ENCODE measurements around the gene TTC39B. TPM values are rescaled to one million over a fixed set of nuclear protein-coding genes. Genes with fewer than 3 reads are reported as not detected.
A peak's percentile ranks its signal among the peaks of the same experiment; 100 is the strongest.
"Not testable (repeated sequence)": the region's sequence is repeated elsewhere in the genome, so short reads cannot be mapped to it uniquely, and the experiment has no call there.

Gene TTC39B
- 1 to 10 TPM in 5 of 6 donors, under 1 TPM in 1; 0.19 to 6.7 (median 3.2) TPM for polyA plus RNA-seq (ENCODE audit: low read depth in 6 of 6)

DNA sequence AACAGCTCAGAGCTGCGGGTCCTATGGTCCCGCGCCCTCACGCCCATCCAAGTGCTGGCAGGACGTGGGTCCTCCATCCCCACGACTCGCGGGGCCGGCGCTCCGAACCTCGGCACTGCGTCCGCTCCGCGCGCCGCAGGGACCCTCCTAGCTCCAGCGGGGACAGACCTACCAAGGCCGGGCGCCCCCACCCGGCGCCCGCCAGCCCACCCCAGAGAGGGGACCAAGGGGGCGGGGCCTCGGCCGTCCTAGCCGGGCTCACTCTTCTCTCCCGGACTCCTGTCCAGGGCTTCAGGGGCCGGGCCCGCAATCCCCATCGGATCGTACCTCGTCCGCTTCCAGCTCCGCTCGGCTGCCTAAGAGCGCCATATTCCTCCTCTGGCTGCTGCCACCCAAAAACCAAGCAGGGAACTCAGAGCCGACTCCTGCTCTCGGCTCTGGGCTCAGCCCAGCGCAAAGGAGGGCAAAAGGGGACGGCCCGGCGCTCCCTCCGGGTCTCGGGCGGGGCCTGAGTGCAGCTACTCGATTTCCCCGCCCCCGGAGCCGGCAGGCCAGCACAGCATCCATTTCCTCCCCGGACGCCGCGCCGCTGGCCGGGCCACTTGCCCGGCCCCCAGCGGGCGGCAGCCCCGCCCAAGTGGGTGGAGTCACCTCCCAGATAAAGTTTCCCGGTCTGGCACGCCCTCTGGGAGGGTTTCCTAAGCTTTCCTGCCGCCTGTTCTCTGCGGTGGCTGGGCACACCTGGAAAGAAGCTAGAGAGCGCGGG, at the start of gene TTC39B:
Gene TTC39B, minus strand, starts transcription at position 460 of the 766 bp plus-strand sequence. Its CDS starts 91 bp downstream, at position 369.
- Mint-ChIP-seq H3K36me3 (no peaks in the 10 kb centered on the region), H3K27ac (peak within 1 kb of the TSS; percentile 82 to 97 (median 86))
- DNase-seq: peak; percentile 60

DNA sequence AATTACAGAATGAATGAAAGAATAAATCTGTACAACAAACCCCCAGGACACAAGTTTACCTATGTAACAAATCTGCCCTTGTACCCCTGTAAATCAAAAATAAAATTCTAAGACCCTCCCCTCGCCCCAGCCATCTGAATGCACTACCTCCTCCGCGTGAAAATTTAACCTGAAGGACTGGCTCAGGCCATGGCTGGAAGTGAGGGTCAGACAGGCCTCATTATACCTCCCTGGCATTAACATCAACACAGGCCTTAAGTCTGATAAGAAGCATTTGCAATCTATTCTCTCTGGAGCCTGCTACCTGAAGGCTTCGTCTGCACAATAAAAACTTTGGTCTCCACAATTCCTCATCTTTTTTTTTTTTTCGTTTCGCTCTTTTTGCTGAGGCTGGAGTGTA, 48.7 kb upstream of the TTC39B start:
- no peak overlapping the region for H3K4me3 Mint-ChIP-seq
- no peaks in the 10 kb centered on the region for H3K9me3 Mint-ChIP-seq
- H3K27ac Mint-ChIP-seq: no peak overlapping the region
- ATAC-seq (ENCODE audit: low read depth in 2 of 2) (no peak), DNase-seq (no peak)
- no peaks in the 10 kb centered on the region for H3K27me3 Mint-ChIP-seq
- H3K36me3 Mint-ChIP-seq: no peaks in the 10 kb centered on the region
- peaks cover 4 to 8% (median 5%) of the 10 kb centered on the region in 3 donors for H3K4me1 Mint-ChIP-seq

More for the DNA sequence above, at the start of gene TTC39B:
- H3K4me1 Mint-ChIP-seq: peaks cover 21 to 39% (median 27%) of the 10 kb centered on the region in 3 donors
- peak within 1 kb of the TSS; percentile 86 to 99 (median 96) for H3K4me3 Mint-ChIP-seq
- no peaks in the 10 kb centered on the region for H3K9me3 Mint-ChIP-seq
- H3K27me3 Mint-ChIP-seq: peaks cover 0 to 12% (median 8%) of the 10 kb centered on the region in 3 donors
- peak; percentile 57 to 63 for ATAC-seq (ENCODE audit: low read depth in 2 of 2)

DNA sequence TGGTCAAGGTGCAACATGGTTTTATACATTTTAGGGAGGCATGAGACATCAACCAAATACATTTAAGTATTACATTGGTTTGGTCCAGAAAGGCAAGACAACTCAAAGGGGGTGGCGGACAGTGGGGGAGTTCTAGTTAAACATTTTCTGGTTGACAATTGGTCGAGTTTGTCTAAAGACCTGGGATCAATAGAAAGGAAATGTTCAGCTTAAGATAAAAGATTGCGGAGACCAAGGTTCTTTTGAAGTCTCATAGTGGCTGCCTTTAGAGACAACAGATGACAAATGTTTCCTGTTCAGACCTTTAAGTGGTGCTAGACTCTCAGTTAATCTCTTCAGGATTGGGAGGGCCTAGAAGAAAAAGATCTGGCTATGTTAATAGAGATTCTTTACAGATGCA, 47.7 kb upstream of the TTC39B start:
- H3K4me1 Mint-ChIP-seq: peaks cover 4 to 8% (median 5%) of the 10 kb centered on the region in 3 donors
- H3K4me3 Mint-ChIP-seq: no peak overlapping the region
- ATAC-seq (ENCODE audit: low read depth in 2 of 2) (no peak), DNase-seq (no peak)
- H3K9me3 Mint-ChIP-seq: no peaks in the 10 kb centered on the region
- no peaks in the 10 kb centered on the region for H3K36me3 Mint-ChIP-seq
- H3K27me3 Mint-ChIP-seq: no peaks in the 10 kb centered on the region
- H3K27ac Mint-ChIP-seq: peak overlapping the region in 1 of 6 donors; percentile 29

DNA sequence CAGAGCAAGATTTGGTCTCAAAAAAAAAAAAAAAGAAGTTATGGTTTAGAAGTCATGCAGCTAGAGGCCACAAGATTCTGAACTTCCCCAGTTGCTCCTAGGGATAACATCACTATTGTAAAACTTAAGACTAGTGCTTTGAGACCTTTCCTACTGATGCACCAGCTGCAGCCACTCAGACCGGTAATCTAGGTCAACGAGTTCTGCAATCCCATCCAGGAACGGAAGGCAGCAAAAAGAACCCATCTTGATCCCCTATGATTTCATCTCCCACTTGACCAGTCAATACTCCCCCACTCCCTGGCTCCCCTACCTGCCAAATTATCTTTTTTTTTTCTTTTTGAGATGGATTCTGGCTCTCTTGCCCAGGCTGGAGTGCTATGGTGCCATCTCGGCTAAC, 46.9 kb upstream of the TTC39B start:
- no peak overlapping the region for H3K27ac Mint-ChIP-seq
- no peak overlapping the region for H3K4me3 Mint-ChIP-seq
- no peaks in the 10 kb centered on the region for H3K9me3 Mint-ChIP-seq
- H3K27me3 Mint-ChIP-seq: no peaks in the 10 kb centered on the region
- DNase-seq (no peak), ATAC-seq (ENCODE audit: low read depth in 2 of 2) (no peak)
- peaks cover 4 to 8% (median 5%) of the 10 kb centered on the region in 3 donors for H3K4me1 Mint-ChIP-seq
- no peaks in the 10 kb centered on the region for H3K36me3 Mint-ChIP-seq

DNA sequence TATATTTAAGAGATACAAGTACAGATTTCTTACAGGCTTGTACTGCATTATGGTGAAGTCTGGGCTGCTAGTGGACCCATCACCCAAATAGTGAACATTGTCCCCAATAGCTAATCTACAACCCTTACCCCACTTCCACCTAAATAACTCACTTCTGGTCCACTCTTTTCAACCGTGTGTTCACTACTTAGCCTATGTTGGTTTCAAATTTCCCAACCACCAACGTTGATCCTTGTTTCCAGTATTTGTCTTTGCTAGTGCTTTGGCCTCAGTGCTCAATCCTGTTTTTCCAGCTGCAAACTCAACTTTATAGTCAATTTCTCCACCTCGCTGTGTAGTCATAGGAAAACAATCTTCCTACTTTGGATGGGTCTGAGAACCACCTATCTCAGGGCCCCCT, 45.3 kb upstream of the TTC39B start:
- ATAC-seq (ENCODE audit: low read depth in 2 of 2): no peak
- H3K9me3 Mint-ChIP-seq: no peaks in the 10 kb centered on the region
- no peaks in the 10 kb centered on the region for H3K27me3 Mint-ChIP-seq
- DNase-seq: no peak
- H3K27ac Mint-ChIP-seq: no peak overlapping the region
- peaks cover 3 to 8% (median 5%) of the 10 kb centered on the region in 3 donors for H3K4me1 Mint-ChIP-seq
- H3K4me3 Mint-ChIP-seq: no peak overlapping the region
- no peaks in the 10 kb centered on the region for H3K36me3 Mint-ChIP-seq

DNA sequence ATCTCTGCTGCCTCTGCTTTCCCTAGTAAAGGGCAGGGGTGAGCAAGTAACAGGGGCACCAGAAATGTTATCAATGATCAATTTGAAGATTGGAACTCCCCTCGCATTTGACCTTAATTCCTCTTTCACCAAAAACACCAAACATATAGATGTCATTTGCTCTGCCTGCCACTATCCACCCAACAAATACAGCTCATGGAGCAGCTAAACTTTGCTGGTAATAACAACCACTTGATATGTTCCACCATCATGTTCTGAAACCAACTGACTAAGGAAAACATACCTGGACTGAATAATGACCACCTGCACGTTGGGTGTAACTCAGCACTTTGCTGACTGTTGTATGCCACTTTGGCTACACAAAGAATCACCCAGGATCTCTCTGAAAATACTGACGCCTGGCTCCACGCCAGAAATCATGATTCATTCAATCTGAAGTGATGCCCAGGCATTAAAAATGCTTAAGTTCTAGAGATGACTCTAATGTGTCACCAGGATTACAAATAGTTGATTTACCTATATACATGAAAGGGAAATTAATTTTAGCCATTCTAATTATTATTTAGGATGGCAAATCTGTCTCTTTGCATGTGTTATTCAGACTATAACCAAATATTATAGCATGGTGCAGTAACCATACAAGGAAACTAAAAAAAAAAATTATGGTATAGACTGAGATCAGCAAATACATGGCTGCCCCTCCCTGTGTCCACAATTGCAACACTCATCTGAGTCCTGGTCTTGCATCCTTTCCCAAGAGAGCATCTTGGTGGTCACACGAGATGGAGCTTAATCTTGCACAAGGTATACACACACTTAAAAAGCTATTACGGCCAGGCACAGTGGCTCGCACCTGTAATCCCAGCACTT, 43.1 kb upstream of the TTC39B start:
- Mint-ChIP-seq H3K27me3 (no peaks in the 10 kb centered on the region), H3K9me3 (no peaks in the 10 kb centered on the region), H3K27ac (no peak overlapping the region), H3K36me3 (no peaks in the 10 kb centered on the region), H3K4me3 (no peak overlapping the region), H3K4me1 (no peaks in the 10 kb centered on the region)
- DNase-seq: no peak
- no peak for ATAC-seq (ENCODE audit: low read depth in 2 of 2)

DNA sequence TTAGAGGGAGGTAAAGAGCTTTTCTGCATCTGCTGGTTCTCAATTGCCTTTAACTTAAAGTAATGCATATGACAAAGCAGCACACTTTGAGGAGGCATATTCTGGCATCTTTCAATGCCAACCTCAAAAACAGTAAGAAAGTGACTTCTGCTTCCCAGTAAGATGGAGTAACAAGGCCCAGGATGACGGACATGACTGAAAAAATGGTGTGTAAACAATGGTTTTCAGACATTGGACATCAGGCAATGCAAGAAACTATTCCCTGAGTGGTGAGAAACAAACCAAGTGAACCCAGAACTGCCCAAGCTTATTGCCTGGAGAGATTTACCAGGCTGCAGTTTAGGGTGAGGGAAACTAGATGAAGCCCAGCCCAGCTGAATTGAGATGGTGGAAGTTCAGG, 39.8 kb upstream of the TTC39B start:
- no peak for ATAC-seq (ENCODE audit: low read depth in 2 of 2)
- H3K4me1 Mint-ChIP-seq: no peaks in the 10 kb centered on the region
- peaks cover 0 to 17% (median 14%) of the 10 kb centered on the region in 3 donors for H3K27me3 Mint-ChIP-seq
- DNase-seq: no peak
- no peaks in the 10 kb centered on the region for H3K36me3 Mint-ChIP-seq
- peak overlapping the region in 1 of 6 donors; percentile 44 for H3K27ac Mint-ChIP-seq
- H3K9me3 Mint-ChIP-seq: peaks cover 0 to 3% (median 0%) of the 10 kb centered on the region in 7 donors
- no peak overlapping the region for H3K4me3 Mint-ChIP-seq

DNA sequence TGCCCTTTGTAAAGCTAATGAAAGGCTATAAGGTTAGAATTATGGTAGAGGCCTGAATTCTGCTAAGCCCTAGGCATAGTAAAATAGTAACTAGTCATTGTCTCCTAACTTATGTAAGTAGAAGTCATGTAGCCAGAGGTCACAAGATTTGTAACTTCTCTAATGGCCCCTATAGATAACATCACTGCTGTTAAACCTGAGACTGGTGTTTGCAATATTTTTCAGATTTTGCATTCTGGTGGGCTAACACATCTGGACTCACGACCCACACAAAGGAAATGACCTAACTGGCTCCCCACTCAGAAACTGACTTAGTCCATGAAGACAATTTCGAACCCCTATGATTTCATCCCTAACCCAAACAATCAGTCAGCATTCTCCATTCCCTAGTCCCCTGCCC, 37.2 kb upstream of the TTC39B start:
- ATAC-seq (ENCODE audit: low read depth in 2 of 2): no peak
- DNase-seq: no peak
- H3K9me3 Mint-ChIP-seq: peaks cover 0 to 5% (median 3%) of the 10 kb centered on the region in 7 donors
- H3K4me3 Mint-ChIP-seq: no peak overlapping the region
- no peak overlapping the region for H3K27ac Mint-ChIP-seq
- H3K27me3 Mint-ChIP-seq: peaks cover 0 to 32% (median 18%) of the 10 kb centered on the region in 3 donors
- H3K4me1 Mint-ChIP-seq: no peaks in the 10 kb centered on the region
- peaks cover 0 to 7% of the 10 kb centered on the region in 2 donors for H3K36me3 Mint-ChIP-seq

DNA sequence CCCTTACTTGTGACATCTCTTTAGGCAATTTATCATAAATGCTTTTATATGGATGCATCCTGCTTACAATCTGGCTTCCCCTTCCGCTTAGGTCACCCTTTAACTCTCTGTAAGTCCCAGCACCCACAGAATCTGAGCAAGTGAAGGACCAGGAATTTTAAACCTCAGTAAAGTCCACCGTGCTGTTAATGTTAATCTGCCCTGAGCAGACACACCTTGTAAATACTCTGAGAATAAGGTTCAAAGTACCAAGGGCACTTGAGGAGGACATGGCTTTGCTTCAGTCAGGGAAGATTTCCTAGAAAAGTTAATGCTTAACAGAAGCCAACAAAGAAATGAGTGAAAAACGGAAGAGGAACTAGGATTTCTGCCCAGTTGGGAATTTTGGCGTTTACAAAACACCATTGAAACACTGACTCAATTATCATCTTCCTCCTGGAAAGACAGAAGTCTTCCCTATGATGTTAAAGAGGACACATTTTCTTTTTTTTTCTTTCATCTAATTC, 26.4 kb upstream of the TTC39B start:
- peaks cover 0 to under 1% (median 0%) of the 10 kb centered on the region in 3 donors for H3K4me1 Mint-ChIP-seq
- ATAC-seq (ENCODE audit: low read depth in 2 of 2) (no peak), DNase-seq (no peak)
- H3K4me3 Mint-ChIP-seq: no peak overlapping the region
- H3K27ac Mint-ChIP-seq: no peak overlapping the region
- H3K36me3 Mint-ChIP-seq: no peaks in the 10 kb centered on the region
- peaks cover 19 to 39% (median 22%) of the 10 kb centered on the region in 3 donors for H3K27me3 Mint-ChIP-seq
- peaks cover 0 to 4% (median 0%) of the 10 kb centered on the region in 7 donors for H3K9me3 Mint-ChIP-seq

DNA sequence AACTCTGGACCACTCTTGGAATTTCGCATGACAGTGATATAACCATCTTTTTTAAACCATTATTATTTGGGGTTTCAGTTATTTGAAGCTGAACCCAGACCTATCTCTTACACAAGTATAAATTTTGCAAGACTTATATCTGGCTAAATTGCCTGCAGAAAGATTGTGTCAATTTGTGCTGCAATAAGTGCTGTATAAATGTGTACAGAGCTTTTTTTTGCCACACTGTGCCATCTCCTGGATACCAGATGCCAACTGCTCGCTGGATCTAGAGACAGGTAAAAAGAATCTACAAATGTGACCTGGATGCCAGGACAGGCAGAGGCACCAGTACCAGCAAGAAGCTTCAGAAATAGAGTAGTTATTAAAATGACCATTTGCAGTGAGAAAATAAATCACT, 25.9 kb upstream of the TTC39B start:
- ATAC-seq (ENCODE audit: low read depth in 2 of 2) (no peak), DNase-seq (no peak)
- H3K27ac Mint-ChIP-seq: no peak overlapping the region
- peaks cover 19 to 39% (median 23%) of the 10 kb centered on the region in 3 donors for H3K27me3 Mint-ChIP-seq
- peaks cover 0 to 5% (median 3%) of the 10 kb centered on the region in 3 donors for H3K4me1 Mint-ChIP-seq
- H3K4me3 Mint-ChIP-seq: no peak overlapping the region
- no peaks in the 10 kb centered on the region for H3K36me3 Mint-ChIP-seq
- peaks cover 0 to 9% (median 0%) of the 10 kb centered on the region in 7 donors for H3K9me3 Mint-ChIP-seq

DNA sequence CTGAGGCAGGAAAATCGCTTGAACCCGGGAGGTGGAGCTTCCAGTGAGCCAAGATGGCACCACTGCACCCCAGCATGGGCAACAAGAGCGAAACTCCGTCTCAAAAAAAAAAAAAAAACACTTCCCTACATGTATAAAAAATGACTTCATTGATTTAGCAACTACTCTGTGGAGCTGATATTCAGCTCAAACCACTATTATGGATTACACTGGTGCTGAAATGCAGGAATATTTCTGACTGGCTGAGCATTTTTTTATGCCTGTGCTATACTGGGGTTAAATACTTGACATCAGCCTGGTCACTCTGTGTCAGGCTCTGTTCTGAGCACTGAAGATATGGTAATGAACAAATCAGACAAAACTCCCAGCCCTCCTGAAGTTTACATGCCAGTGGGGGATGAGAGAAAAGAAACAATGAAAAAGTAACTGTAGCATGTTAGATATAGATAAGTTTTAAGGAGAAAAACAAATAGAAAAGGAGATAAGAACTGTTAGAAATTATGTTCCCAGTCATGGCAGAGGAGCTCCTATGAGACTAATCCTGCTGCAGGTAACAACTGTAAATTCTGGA, 22.6 kb upstream of the TTC39B start:
- Mint-ChIP-seq H3K4me3 (no peak overlapping the region), H3K36me3 (peaks cover 0 to under 1% of the 10 kb centered on the region in 2 donors), H3K27ac (peak overlapping the region in 1 of 6 donors; percentile 27), H3K27me3 (peaks cover 16 to 30% (median 23%) of the 10 kb centered on the region in 3 donors), H3K9me3 (peaks cover 0 to 15% (median 6%) of the 10 kb centered on the region in 7 donors), H3K4me1 (peaks cover 0 to 5% (median 3%) of the 10 kb centered on the region in 3 donors)
- no peak for ATAC-seq (ENCODE audit: low read depth in 2 of 2)
- DNase-seq: no peak

DNA sequence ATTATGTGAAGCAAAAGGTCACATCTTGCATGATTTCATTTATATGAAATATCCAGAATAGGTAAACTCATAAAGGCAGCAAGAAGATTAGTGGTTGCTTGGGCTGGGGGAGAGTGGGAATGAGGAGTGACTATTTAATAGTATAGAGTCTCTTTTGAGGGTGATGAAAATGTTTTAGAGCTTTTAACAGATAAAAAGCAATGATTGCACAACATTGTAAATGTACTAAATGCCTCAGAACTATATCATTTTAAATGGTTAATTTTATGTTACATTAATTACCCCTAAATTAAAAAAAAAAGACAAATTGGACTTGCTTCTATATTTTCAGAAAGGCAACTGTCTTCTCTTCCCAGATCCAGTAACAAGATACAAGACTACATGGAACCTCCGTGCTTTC, 21.9 kb upstream of the TTC39B start:
- DNase-seq: no peak
- peak overlapping the region in 2 of 8 donors; percentile 29 for H3K4me3 Mint-ChIP-seq
- H3K27me3 Mint-ChIP-seq: peaks cover 10 to 30% (median 25%) of the 10 kb centered on the region in 3 donors
- no peak for ATAC-seq (ENCODE audit: low read depth in 2 of 2)
- H3K4me1 Mint-ChIP-seq: peaks cover 0 to 5% (median 3%) of the 10 kb centered on the region in 3 donors
- H3K36me3 Mint-ChIP-seq: peaks cover 0 to 7% of the 10 kb centered on the region in 2 donors
- H3K27ac Mint-ChIP-seq: peak overlapping the region in 1 of 6 donors; percentile 33
- peaks cover 0 to 21% (median 12%) of the 10 kb centered on the region in 7 donors for H3K9me3 Mint-ChIP-seq

DNA sequence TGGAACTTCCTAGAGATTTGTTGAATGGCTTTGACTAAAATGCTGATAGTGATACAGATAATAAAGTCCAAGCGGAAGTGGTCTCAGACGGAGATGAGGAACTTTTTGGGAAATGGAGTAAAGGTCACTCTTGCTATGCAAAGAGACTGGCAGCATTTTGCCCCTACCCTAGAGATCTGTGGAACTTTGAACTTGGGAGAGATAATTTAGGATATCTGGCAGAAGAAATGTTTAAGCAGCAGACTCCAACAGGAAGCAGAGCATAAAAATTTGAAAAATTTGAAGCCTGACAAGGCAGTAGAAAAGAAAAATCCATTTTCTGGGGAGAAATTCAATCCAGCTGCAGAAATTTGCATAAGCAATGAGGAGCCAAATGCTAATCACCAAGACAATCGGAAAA, 15.7 kb upstream of the TTC39B start:
- peaks cover 6 to 31% (median 24%) of the 10 kb centered on the region in 7 donors for H3K9me3 Mint-ChIP-seq
- DNase-seq; H3K4me3 Mint-ChIP-seq; H3K4me1 Mint-ChIP-seq; ATAC-seq (ENCODE audit: low read depth in 2 of 2); H3K27ac Mint-ChIP-seq: not testable (repeated sequence)
- peaks cover 7 to 17% (median 10%) of the 10 kb centered on the region in 3 donors for H3K27me3 Mint-ChIP-seq
- peaks cover 0 to 17% of the 10 kb centered on the region in 2 donors for H3K36me3 Mint-ChIP-seq
